ENCODE results near the gene TTC34. TPM values are rescaled to one million over a fixed set of nuclear protein-coding genes. Genes with fewer than 3 reads are reported as not detected.

TTC34 gene
- total and polyA plus RNA-seq, 9 of the 15 experiments (the other 6 are each of a cell fraction or from before 2014, with no cell fraction given) = 0.03 to 0.38 (median 0.05) TPM; not detected in 2

GRCh38 chr1:2586154-2587070 lies 215.1 kb downstream of the TTC34 start, which contains the start of gene PRXL2B (continued):
- TF ChIP-seq HMG20A (CRISPR knock-in tag; conservative IDR thresholded peaks at IDR 0.05) = no peak
- TF ChIP-seq PHTF2 (CRISPR knock-in tag; IDR thresholded peaks at IDR 0.05) = no peak
- TF ChIP-seq MAFF (IDR thresholded peaks at IDR 0.05; ENCODE audit: low read length) = no peak
- no peak for TF ChIP-seq ZBTB43 (CRISPR knock-in tag; IDR thresholded peaks at IDR 0.05)
- TF ChIP-seq FOXK2 (conservative IDR thresholded peaks at IDR 0.05 in 1 of 2, IDR thresholded peaks at IDR 0.05 in 1 of 2; ENCODE audit: low read depth in 2 of 2) = peak; percentile 88 to 92
- no peak for TF ChIP-seq PATZ1 (CRISPR knock-in tag; IDR thresholded peaks at IDR 0.05; ENCODE audit: borderline replicate concordance)
- TF ChIP-seq ZNF398 (CRISPR knock-in tag; IDR thresholded peaks at IDR 0.05) = no peak
- no peak for TF ChIP-seq NCOR1 (IDR thresholded peaks at IDR 0.05)
- TF ChIP-seq RCOR1 (IDR thresholded peaks at IDR 0.05; ENCODE audit: borderline replicate concordance in 1 of 2, low read depth in 2 of 2, low read length in 2 of 2) = 0 out of 4 replicates have a peak, but pooled peaks of 1 of the 2 experiments have one; percentile 9
- 0 out of 2 replicates have a peak, but pooled peaks have one; percentile 37 for TF ChIP-seq ZNF124 (CRISPR knock-in tag; IDR thresholded peaks at IDR 0.05)
- TF ChIP-seq JUNB (CRISPR knock-in tag; conservative IDR thresholded peaks at IDR 0.05) = no peak
- TF ChIP-seq MCM5 (IDR thresholded peaks at IDR 0.05; ENCODE audit: low read depth) = no peak
- TF ChIP-seq ATF3 (IDR thresholded peaks at IDR 0.05) = no peak
- TF ChIP-seq ATF3 (CRISPR knock-in tag; conservative IDR thresholded peaks at IDR 0.05) = no peak
- peak; percentile 14 to 29; a peak in 3 of 4 replicates for TF ChIP-seq MAZ (CRISPR knock-in tag; conservative IDR thresholded peaks at IDR 0.05 in 1 of 2, IDR thresholded peaks at IDR 0.05 in 1 of 2)
- TF ChIP-seq SREBF1 (IDR thresholded peaks at IDR 0.05; ENCODE audit: borderline replicate concordance, low read depth, low read length) = no peak
- no peak for TF ChIP-seq GATA2 (CRISPR knock-in tag; IDR thresholded peaks at IDR 0.05)
- no peak for TF ChIP-seq NR1H2 (CRISPR knock-in tag; IDR thresholded peaks at IDR 0.05)
- TF ChIP-seq TEAD4 (IDR thresholded peaks at IDR 0.05; ENCODE audit: low read length) = no peak
- TF ChIP-seq TEAD4 (CRISPR knock-in tag; IDR thresholded peaks at IDR 0.05; ENCODE audit: borderline replicate concordance) = no peak
- TF ChIP-seq YBX1 (IDR thresholded peaks at IDR 0.05) = no peak
- no peak for TF ChIP-seq RBM15 (IDR thresholded peaks at IDR 0.05; ENCODE audit: insufficient read depth, low read length)
